ENCODE data around the gene OAS3. TPM values are rescaled to one million over a fixed set of nuclear protein-coding genes. Genes with fewer than 3 reads are reported as not detected.
"Not testable (repeated sequence)": the region's sequence is repeated elsewhere in the genome, so short reads cannot be mapped to it uniquely, and the experiment has no call there.

OAS3 gene
- total and polyA plus RNA-seq, 10 of the 15 experiments (the other 5 are each of a cell fraction or from before 2014, with no cell fraction given) = 5.1 to 107 (median 18.0) TPM

DNA sequence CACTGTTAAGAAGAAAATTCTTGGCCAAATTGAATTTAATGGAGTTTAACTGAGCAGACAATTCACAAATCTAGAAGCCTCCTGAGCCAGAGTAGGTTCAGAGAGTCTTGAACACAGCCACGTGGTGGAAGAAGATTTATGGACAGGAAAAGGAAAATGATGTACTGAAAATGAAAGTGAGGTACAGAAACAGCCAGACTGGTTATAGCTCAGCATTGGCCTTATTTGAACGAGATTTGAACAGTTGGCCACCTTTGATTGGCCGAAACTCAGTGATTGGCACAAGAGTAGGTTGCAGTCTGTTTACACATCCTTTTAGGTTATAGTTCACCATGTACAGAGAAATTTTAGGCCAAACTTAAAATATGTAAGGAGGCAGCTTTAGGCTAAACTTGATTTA, 50.0 kb downstream of the OAS3 start:
- Histone ChIP-seq H3K79me2 (ENCODE audit: control insufficient read depth, insufficient read depth, low read length) (peaks cover 53% of the 10 kb centered on the region), H3K36me3 (ENCODE audit: control insufficient read depth in 2 of 2, insufficient read depth in 2 of 2, low read length in 1 of 2) (peaks cover 20 to 70% of the 10 kb centered on the region in 2 experiments), H2AFZ (ENCODE audit: control insufficient read depth, low read depth, low read length) (no peak overlapping the region), H3K4me1 (ENCODE audit: control insufficient read depth, insufficient read depth, low read length) (peaks cover 17% of the 10 kb centered on the region), H4K20me1 (ENCODE audit: control insufficient read depth, insufficient read depth) (no peaks in the 10 kb centered on the region; the same call in 1 of the 2 replicates), H3K27me3 (replicated peaks in 1 of 2; ENCODE audit: control insufficient read depth in 2 of 2, insufficient read depth in 2 of 2, low read length in 1 of 2) (no peaks in the 10 kb centered on the region), H3K4me3 (no peak overlapping the region), H3K27ac (ENCODE audit: control insufficient read depth, insufficient read depth) (no peak overlapping the region), H3K9ac (ENCODE audit: control insufficient read depth, insufficient read depth, low read length) (no peak overlapping the region), H3K9me3 (replicated peaks; ENCODE audit: control insufficient read depth, insufficient read depth, low read length) (peaks cover 40% of the 10 kb centered on the region), H3K4me2 (ENCODE audit: control insufficient read depth, insufficient read depth) (no peak overlapping the region)
- WGBS (ENCODE audit: insufficient coverage, insufficient replicate concordance, low lambda C conversion rate, missing lambda C conversion rate) = 48% methylated on average over 3 of the region's 3 CpGs
- intact Hi-C loops (cut with micrococcal nuclease; ENCODE audit: unreplicated experiment) = no loop called here
- in situ Hi-C loops (cut with MboI) = no loop called here
- peak; percentile 40 for ATAC-seq
- FAIRE-seq = peak; percentile 41
- ChIA-PET RAD21 (ENCODE audit: unreplicated experiment) (interaction anchor here (0.6 to 1.7 kb wide), 2 partner anchors 10 to 39 kb away, joined by 3 to 4 read pairs; partner anchors contain the start of gene OAS2), CTCF (interaction anchor here (0.9 to 1.7 kb wide), 6 partner anchors 10 to 196 kb away, joined by 3 to 7 read pairs (median 4); partner anchors contain the start of genes DDX54 and OAS2), POLR2A (interaction anchor here (1.0 to 2.4 kb wide), 3 partner anchors 9 to 82 kb away, joined by 3 to 9 read pairs (median 4); partner anchors contain the start of genes OAS1 and OAS2), SMC1A (ENCODE audit: uncharacterized antibody, unreplicated experiment) (interaction anchor here (0.6 to 1.2 kb wide), 4 partner anchors 28 to 64 kb away, joined by 3 to 4 read pairs (median 3); no protein-coding TSS in a partner anchor)
- BruUV-seq (replicated peaks) = TSS peak; percentile 15
- TF ChIP-seq IRF4 (IDR thresholded peaks at IDR 0.05; ENCODE audit: low read depth, low read length) (no peak), IRF5 (IDR thresholded peaks at IDR 0.05; ENCODE audit: borderline replicate concordance) (no peak), BCL3 (IDR thresholded peaks at IDR 0.05; ENCODE audit: borderline replicate concordance, insufficient read depth, low read depth, low read length, poor library complexity, severe bottlenecking) (no peak), NFYB (IDR thresholded peaks at IDR 0.05; ENCODE audit: insufficient read depth, low read depth, low read length) (0 out of 2 replicates have a peak, but pooled peaks have one; percentile 16), TAF1 (IDR thresholded peaks at IDR 0.05; ENCODE audit: borderline replicate concordance, low read depth, low read length) (no peak), PKNOX1 (IDR thresholded peaks at IDR 0.05) (peak; percentile 89), ZNF24 (IDR thresholded peaks at IDR 0.05) (no peak), ATF7 (IDR thresholded peaks at IDR 0.05; ENCODE audit: low read depth) (no peak)
- TF ChIP-seq, protein P1, sequence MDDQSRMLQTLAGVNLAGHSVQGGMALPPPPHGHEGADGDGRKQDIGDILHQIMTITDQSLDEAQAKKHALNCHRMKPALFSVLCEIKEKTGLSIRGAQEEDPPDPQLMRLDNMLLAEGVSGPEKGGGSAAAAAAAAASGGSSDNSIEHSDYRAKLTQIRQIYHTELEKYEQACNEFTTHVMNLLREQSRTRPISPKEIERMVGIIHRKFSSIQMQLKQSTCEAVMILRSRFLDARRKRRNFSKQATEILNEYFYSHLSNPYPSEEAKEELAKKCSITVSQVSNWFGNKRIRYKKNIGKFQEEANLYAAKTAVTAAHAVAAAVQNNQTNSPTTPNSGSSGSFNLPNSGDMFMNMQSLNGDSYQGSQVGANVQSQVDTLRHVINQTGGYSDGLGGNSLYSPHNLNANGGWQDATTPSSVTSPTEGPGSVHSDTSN (IDR thresholded peaks at IDR 0.05; ENCODE audit: insufficient replicate concordance, low read depth, low read length) = peak; percentile 49
- DNase-seq (ENCODE audit: low read depth, low spot score) = no peak

- H3K4me3 ChIP-seq; H3K27me3 ChIP-seq (replicated peaks in 1 of 2; ENCODE audit: control insufficient read depth in 2 of 2, insufficient read depth in 2 of 2, low read length in 1 of 2); ATAC-seq; H2AFZ ChIP-seq (ENCODE audit: control insufficient read depth, low read depth, low read length); H4K20me1 ChIP-seq (ENCODE audit: control insufficient read depth, insufficient read depth); H3K9ac ChIP-seq (ENCODE audit: control insufficient read depth, insufficient read depth, low read length); FAIRE-seq; in situ Hi-C loops (cut with MboI); H3K27ac ChIP-seq (ENCODE audit: control insufficient read depth, insufficient read depth); DNase-seq (ENCODE audit: low read depth, low spot score); H3K4me2 ChIP-seq (ENCODE audit: control insufficient read depth, insufficient read depth); intact Hi-C loops (cut with micrococcal nuclease; ENCODE audit: unreplicated experiment); BruUV-seq (replicated peaks): not testable (repeated sequence)
- SMC1A ChIA-PET (ENCODE audit: uncharacterized antibody, unreplicated experiment) = interaction anchor here (1.2 kb wide), 1 partner anchor 28 kb away, joined by 3 read pairs; no protein-coding TSS in a partner anchor
- peaks cover 17% of the 10 kb centered on the region for H3K4me1 ChIP-seq (ENCODE audit: control insufficient read depth, insufficient read depth, low read length)
- POLR2A ChIA-PET = interaction anchor here (1.0 to 2.4 kb wide), 3 partner anchors 10 to 83 kb away, joined by 3 to 9 read pairs (median 4); partner anchors contain the start of genes OAS1 and OAS2
- peaks cover 20 to 74% of the 10 kb centered on the region in 2 experiments for H3K36me3 ChIP-seq (ENCODE audit: control insufficient read depth in 2 of 2, insufficient read depth in 2 of 2, low read length in 1 of 2)
- H3K79me2 ChIP-seq (ENCODE audit: control insufficient read depth, insufficient read depth, low read length) = peaks cover 46% of the 10 kb centered on the region
- WGBS (ENCODE audit: insufficient coverage, insufficient replicate concordance, low lambda C conversion rate, missing lambda C conversion rate) = 67% methylated on average over 3 of the region's 3 CpGs
- peaks cover 36% of the 10 kb centered on the region for H3K9me3 ChIP-seq (replicated peaks; ENCODE audit: control insufficient read depth, insufficient read depth, low read length)
- RAD21 ChIA-PET (ENCODE audit: unreplicated experiment) = interaction anchor here (0.6 to 1.9 kb wide), 4 partner anchors 11 to 89 kb away, joined by 3 to 6 read pairs (median 4); partner anchors contain the start of genes OAS1 and OAS2
- CTCF ChIA-PET = interaction anchor here (1.1 to 1.7 kb wide), 5 partner anchors 9 to 196 kb away, joined by 3 to 7 read pairs (median 4); partner anchors contain the start of genes DDX54 and OAS2
Measured at GRCh38 chr12:112988823-112989385, 50.6 kb downstream of the OAS3 start.
